Prostate gland (tissue), 2 donors: Measurements from ENCODE around the gene RNF40.

Source experiments
- POLR2A ChIP-seq: fragments of 450-650 bp; IDR thresholded peaks from one replicate; pipeline ENCODE4 v1.6.1; 2016; ENCODE audit warnings: antibody characterized with exemption, mild to moderate bottlenecking
- POLR2AphosphoS5 ChIP-seq: sonication (generic); formaldehyde crosslinking; IDR thresholded peaks from one replicate; pipeline ENCODE4 v1.6.1; 2017; ENCODE audit warnings: antibody characterized with exemption
- TF ChIP-seq, protein P1 (sequence below), 4 experiments: fragments of 200-600 bp in 2 of 4; fragments of 450-650 bp in 2 of 4; sonication (generic) in 2 of 4; IDR thresholded peaks; 1 replicate in 3 of 4; 2 replicates in 1 of 4; pipeline ENCODE4 v1.5.1; 2016 to 2019; ENCODE audit warnings: antibody characterized with exemption in 4 of 4, mild to moderate bottlenecking in 2 of 4, moderate library complexity in 2 of 4

DNA sequence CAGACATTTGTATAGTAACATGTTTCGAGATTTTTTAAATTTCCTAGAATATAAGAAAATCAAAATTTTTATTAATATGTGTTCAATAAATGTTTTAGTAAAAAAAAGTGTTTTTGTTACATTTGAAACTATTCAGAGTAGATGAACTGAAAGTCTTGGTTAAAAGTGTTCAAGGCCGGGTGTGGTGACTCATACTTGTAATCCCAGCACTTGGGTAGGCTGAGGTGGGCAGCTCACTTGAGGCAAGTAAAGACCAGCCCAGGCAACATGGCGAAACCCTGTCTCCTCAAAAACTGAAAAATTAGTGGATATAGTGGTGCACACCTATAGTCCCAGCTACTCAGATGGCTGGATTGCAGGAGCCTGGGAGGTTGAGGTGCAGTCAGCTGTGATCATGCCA lies 30.7 kb upstream of the RNF40 start:
- TF ChIP-seq, protein P1, sequence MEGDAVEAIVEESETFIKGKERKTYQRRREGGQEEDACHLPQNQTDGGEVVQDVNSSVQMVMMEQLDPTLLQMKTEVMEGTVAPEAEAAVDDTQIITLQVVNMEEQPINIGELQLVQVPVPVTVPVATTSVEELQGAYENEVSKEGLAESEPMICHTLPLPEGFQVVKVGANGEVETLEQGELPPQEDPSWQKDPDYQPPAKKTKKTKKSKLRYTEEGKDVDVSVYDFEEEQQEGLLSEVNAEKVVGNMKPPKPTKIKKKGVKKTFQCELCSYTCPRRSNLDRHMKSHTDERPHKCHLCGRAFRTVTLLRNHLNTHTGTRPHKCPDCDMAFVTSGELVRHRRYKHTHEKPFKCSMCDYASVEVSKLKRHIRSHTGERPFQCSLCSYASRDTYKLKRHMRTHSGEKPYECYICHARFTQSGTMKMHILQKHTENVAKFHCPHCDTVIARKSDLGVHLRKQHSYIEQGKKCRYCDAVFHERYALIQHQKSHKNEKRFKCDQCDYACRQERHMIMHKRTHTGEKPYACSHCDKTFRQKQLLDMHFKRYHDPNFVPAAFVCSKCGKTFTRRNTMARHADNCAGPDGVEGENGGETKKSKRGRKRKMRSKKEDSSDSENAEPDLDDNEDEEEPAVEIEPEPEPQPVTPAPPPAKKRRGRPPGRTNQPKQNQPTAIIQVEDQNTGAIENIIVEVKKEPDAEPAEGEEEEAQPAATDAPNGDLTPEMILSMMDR (IDR thresholded peaks at IDR 0.05), result no peak
- TF ChIP-seq POLR2A (no peak), POLR2AphosphoS5 (no peak)
